ENCODE data around the gene FGF4.

FGF4 gene

GRCh38 chr11:69781241-69781640 is 6.1 kb upstream of the FGF4 start:
- TF ChIP-seq, protein P1, sequence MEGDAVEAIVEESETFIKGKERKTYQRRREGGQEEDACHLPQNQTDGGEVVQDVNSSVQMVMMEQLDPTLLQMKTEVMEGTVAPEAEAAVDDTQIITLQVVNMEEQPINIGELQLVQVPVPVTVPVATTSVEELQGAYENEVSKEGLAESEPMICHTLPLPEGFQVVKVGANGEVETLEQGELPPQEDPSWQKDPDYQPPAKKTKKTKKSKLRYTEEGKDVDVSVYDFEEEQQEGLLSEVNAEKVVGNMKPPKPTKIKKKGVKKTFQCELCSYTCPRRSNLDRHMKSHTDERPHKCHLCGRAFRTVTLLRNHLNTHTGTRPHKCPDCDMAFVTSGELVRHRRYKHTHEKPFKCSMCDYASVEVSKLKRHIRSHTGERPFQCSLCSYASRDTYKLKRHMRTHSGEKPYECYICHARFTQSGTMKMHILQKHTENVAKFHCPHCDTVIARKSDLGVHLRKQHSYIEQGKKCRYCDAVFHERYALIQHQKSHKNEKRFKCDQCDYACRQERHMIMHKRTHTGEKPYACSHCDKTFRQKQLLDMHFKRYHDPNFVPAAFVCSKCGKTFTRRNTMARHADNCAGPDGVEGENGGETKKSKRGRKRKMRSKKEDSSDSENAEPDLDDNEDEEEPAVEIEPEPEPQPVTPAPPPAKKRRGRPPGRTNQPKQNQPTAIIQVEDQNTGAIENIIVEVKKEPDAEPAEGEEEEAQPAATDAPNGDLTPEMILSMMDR (IDR thresholded peaks at IDR 0.05; ENCODE audit: insufficient read depth, low read length, missing control alignments), result no peak
- H3K4me3 ChIP-seq (ENCODE audit: low read depth, low read length), result no peak overlapping the region
- DNase-seq (ENCODE audit: low read depth, low spot score), result no peak
- ChIA-PET CTCF (no interaction called here), POLR2A (no interaction called here)

GRCh38 chr11:69778373-69778772 is 3.2 kb upstream of the FGF4 start:
- ChIA-PET POLR2A (no interaction called here), CTCF (no interaction called here)
- DNase-seq (ENCODE audit: low read depth, low spot score), result no peak
- H3K4me3 ChIP-seq (ENCODE audit: low read depth, low read length), result no peak overlapping the region
- TF ChIP-seq, protein P1 (IDR thresholded peaks at IDR 0.05; ENCODE audit: insufficient read depth, low read length, missing control alignments), result no peak

DNA sequence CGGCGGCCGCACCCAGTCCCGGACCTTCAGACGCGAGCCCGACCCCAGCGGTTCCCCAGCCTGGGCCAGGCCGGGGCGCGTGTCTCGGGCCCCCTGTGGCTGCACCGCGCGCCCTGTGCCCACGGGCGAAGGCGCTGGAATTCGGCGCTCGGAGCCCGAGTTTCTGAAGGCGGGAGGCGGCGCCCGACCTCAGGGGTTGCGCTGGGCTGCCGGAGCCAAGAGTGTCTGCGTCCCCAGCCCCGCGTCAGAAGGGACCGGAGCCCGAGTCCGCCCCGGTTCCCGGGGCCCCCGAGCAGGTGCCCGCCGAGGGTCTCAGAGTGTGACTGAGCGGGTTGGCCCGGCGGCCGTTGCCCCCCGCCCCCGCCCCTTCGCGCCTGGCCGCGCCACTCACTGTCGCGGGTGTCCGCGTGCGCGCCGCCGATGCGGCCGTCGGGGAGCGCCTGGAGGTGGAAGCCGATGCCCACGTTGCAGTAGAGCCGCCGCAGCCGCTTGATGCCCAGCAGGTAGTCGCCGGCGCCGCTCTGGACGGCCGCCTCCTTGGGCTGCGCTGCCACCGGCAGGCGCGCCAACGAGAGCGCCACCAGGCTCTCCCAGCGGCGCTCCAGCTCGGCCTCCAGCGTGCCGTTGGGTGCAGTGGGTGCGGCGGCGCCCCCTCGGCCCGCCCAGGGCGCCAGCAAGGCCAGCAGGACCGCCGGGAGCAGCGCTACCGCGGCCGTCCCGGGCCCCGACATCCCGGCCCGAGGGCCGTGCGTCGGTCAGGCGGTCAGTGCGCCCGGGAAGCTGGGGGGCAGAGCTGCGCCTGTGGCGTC is 583 bp downstream of the FGF4 start:
- TF ChIP-seq, protein P1 (IDR thresholded peaks at IDR 0.05; ENCODE audit: insufficient read depth, low read length, missing control alignments), result no peak
- H3K4me3 ChIP-seq (ENCODE audit: low read depth, low read length), result no peak overlapping the region
- CTCF ChIA-PET, result no interaction called here
- no peak for DNase-seq (ENCODE audit: low read depth, low spot score)
- POLR2A ChIA-PET, result no interaction called here

DNA sequence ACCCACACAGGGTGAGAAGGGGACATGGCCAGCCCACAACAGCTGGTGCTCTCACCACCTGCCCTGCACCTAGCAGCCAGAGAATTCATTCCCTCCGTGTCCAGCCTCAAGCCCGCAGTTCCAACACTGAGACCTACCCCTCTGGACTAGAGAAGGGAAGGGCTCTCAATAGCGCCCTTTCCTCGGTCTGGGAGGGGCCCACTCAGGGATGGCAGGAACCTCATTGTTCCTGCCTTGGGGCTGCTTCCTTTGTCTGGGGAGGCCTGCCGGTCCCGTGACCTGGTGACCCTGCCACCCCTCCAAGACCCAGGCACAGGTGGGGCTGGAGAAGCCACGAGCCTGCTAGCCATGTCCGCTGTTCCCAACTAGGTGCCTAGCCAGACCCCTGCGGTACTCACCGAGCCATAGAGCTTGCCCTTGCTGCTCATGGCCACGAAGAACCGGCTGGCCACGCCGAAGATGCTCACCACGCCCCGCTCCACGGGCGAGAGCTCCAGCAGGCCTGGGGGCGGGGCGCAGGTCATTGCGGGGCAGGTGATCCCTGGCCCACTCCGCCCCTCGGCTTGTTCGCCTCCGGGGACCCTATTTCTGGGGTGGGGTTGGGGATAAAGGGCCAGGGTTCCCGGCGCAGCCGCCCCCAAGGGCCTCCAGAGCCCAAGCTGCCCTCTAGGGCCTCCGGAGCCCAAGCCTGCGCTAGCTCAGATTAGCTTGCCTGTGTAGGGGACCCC is 1.4 kb downstream of the FGF4 start:
- POLR2A ChIA-PET, result no interaction called here
- no peak for DNase-seq (ENCODE audit: low read depth, low spot score)
- TF ChIP-seq, protein P1 (IDR thresholded peaks at IDR 0.05; ENCODE audit: insufficient read depth, low read length, missing control alignments), result no peak
- CTCF ChIA-PET, result no interaction called here
- H3K4me3 ChIP-seq (ENCODE audit: low read depth, low read length), result no peak overlapping the region

- no peak for DNase-seq (ENCODE audit: low read depth, low spot score)
- TF ChIP-seq, protein P1 (IDR thresholded peaks at IDR 0.05; ENCODE audit: insufficient read depth, low read length, missing control alignments), result no peak
- no peak overlapping the region for H3K4me3 ChIP-seq (ENCODE audit: low read depth, low read length)
- ChIA-PET CTCF (no interaction called here), POLR2A (no interaction called here)
These were observed 3.7 kb downstream of the FGF4 start for GRCh38 chr11:69771466-69771865.

DNA sequence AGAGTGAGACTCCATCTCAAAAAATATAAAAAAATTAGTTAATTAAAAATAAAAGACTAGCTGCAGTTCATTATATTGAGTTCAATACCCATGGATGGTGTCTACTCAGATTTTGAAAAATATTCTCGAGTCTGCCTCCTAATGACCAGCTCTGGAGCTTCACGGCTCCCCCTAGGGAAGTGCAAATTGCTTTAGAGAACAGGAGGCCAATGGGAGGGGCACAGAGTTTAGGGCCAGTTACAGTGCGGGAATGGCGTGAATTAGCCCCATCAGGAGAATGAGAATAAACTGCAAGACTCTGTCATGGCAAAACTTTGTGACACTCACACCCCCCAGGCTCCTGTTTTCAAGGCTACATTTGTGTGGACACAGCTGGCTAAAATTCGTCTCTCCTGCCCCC is 4.6 kb downstream of the FGF4 start:
- no peak for DNase-seq (ENCODE audit: low read depth, low spot score)
- H3K4me3 ChIP-seq (ENCODE audit: low read depth, low read length), result no peak overlapping the region
- TF ChIP-seq, protein P1 (IDR thresholded peaks at IDR 0.05; ENCODE audit: insufficient read depth, low read length, missing control alignments), result no peak
- POLR2A ChIA-PET, result no interaction called here
- CTCF ChIA-PET, result interaction anchor here (0.6 kb wide), 1 partner anchor 13 kb away, joined by 5 read pairs; no protein-coding TSS in a partner anchor

All from AG04449 (cell line).